ENCODE results near the gene L3HYPDH.

Gene L3HYPDH

GRCh38 chr14:59509101-59509500 is 24.9 kb upstream of the L3HYPDH start:
- H3K4me1 ChIP-seq (ENCODE audit: low read depth, poor library complexity, severe bottlenecking), result no peaks in the 10 kb centered on the region
- no peak overlapping the region for H2AFZ ChIP-seq (ENCODE audit: low read depth)
- H3K4me3 ChIP-seq (IDR thresholded peaks at IDR 0.05; ENCODE audit: insufficient read depth, low read depth, low read length), result no peak overlapping the region
- no peaks in the 10 kb centered on the region for H3K27me3 ChIP-seq (ENCODE audit: insufficient read depth, low read depth)
- H4K20me1 ChIP-seq (ENCODE audit: insufficient read depth), result no peaks in the 10 kb centered on the region
- no peaks in the 10 kb centered on the region for H3K79me2 ChIP-seq (ENCODE audit: insufficient read depth, low read depth)
- no peaks in the 10 kb centered on the region for H3K36me3 ChIP-seq (ENCODE audit: insufficient read depth)
- H3K9ac ChIP-seq, result no peak overlapping the region
- no peak overlapping the region for H3K27ac ChIP-seq
- TF ChIP-seq CTCF (conservative IDR thresholded peaks at IDR 0.05; ENCODE audit: low read depth, low read length), result no peak
- no peak overlapping the region for H3K4me2 ChIP-seq

- no peak for TF ChIP-seq CTCF (conservative IDR thresholded peaks at IDR 0.05; ENCODE audit: low read depth, low read length)
- H3K9ac ChIP-seq, result no peak overlapping the region
- no peak overlapping the region for H3K4me3 ChIP-seq (IDR thresholded peaks at IDR 0.05; ENCODE audit: insufficient read depth, low read depth, low read length)
- no peaks in the 10 kb centered on the region for H3K36me3 ChIP-seq (ENCODE audit: insufficient read depth)
- no peak overlapping the region for H3K4me2 ChIP-seq
- H3K27ac ChIP-seq, result no peak overlapping the region
- no peaks in the 10 kb centered on the region for H3K4me1 ChIP-seq (ENCODE audit: low read depth, poor library complexity, severe bottlenecking)
- H3K27me3 ChIP-seq (ENCODE audit: insufficient read depth, low read depth), result no peaks in the 10 kb centered on the region
- no peaks in the 10 kb centered on the region for H3K79me2 ChIP-seq (ENCODE audit: insufficient read depth, low read depth)
- no peaks in the 10 kb centered on the region for H4K20me1 ChIP-seq (ENCODE audit: insufficient read depth)
- no peak overlapping the region for H2AFZ ChIP-seq (ENCODE audit: low read depth)
Observed at GRCh38 chr14:59507752-59508103, 23.5 kb upstream of the L3HYPDH start.

GRCh38 chr14:59507063-59507751 is 23.0 kb upstream of the L3HYPDH start:
- no peak overlapping the region for H3K4me3 ChIP-seq (IDR thresholded peaks at IDR 0.05; ENCODE audit: insufficient read depth, low read depth, low read length)
- H3K36me3 ChIP-seq (ENCODE audit: insufficient read depth), result no peaks in the 10 kb centered on the region
- H3K4me2 ChIP-seq, result no peak overlapping the region
- H3K27ac ChIP-seq, result no peak overlapping the region
- no peaks in the 10 kb centered on the region for H4K20me1 ChIP-seq (ENCODE audit: insufficient read depth)
- no peaks in the 10 kb centered on the region for H3K4me1 ChIP-seq (ENCODE audit: low read depth, poor library complexity, severe bottlenecking)
- H3K27me3 ChIP-seq (ENCODE audit: insufficient read depth, low read depth), result no peaks in the 10 kb centered on the region
- H3K9ac ChIP-seq, result no peak overlapping the region
- H2AFZ ChIP-seq (ENCODE audit: low read depth), result no peak overlapping the region
- no peaks in the 10 kb centered on the region for H3K79me2 ChIP-seq (ENCODE audit: insufficient read depth, low read depth)
- TF ChIP-seq CTCF (conservative IDR thresholded peaks at IDR 0.05; ENCODE audit: low read depth, low read length), result peak; percentile 81

- no peaks in the 10 kb centered on the region for H3K27me3 ChIP-seq (ENCODE audit: insufficient read depth, low read depth)
- H3K27ac ChIP-seq, result no peak overlapping the region
- no peaks in the 10 kb centered on the region for H3K79me2 ChIP-seq (ENCODE audit: insufficient read depth, low read depth)
- H3K4me2 ChIP-seq, result no peak overlapping the region
- H4K20me1 ChIP-seq (ENCODE audit: insufficient read depth), result no peaks in the 10 kb centered on the region
- no peaks in the 10 kb centered on the region for H3K36me3 ChIP-seq (ENCODE audit: insufficient read depth)
- no peak for TF ChIP-seq CTCF (conservative IDR thresholded peaks at IDR 0.05; ENCODE audit: low read depth, low read length)
- no peaks in the 10 kb centered on the region for H3K4me1 ChIP-seq (ENCODE audit: low read depth, poor library complexity, severe bottlenecking)
- H2AFZ ChIP-seq (ENCODE audit: low read depth), result no peak overlapping the region
- no peak overlapping the region for H3K9ac ChIP-seq
- no peak overlapping the region for H3K4me3 ChIP-seq (IDR thresholded peaks at IDR 0.05; ENCODE audit: insufficient read depth, low read depth, low read length)
Observed at GRCh38 chr14:59503256-59503655, 19.0 kb upstream of the L3HYPDH start.
